ENCODE measurements around the gene CKMT1A.

CKMT1A gene

GRCh38 chr15:43748376-43748775 is 54.7 kb downstream of the CKMT1A start:
- no peak overlapping the region for H3K9ac ChIP-seq (ENCODE audit: low read length in 5 of 5)
- H3K27ac ChIP-seq (ENCODE audit: low read depth, low read length) = no peak overlapping the region
- no peaks in the 10 kb centered on the region for H3K9me3 ChIP-seq (ENCODE audit: control insufficient read depth in 5 of 5, low read length in 5 of 5)
- peaks cover 0 to 40% (median 34%) of the 10 kb centered on the region in 5 donors for H3K4me1 ChIP-seq (ENCODE audit: control insufficient read depth in 5 of 5, insufficient read depth in 5 of 5, low read length in 5 of 5)
- H3K27me3 ChIP-seq (ENCODE audit: control insufficient read depth in 5 of 5, insufficient read depth in 4 of 5, low read length in 5 of 5) = no peaks in the 10 kb centered on the region
- H3K4me3 ChIP-seq (ENCODE audit: low read depth in 1 of 5, low read length in 5 of 5) = no peak overlapping the region
- H3K36me3 ChIP-seq (ENCODE audit: control insufficient read depth in 5 of 5, insufficient read depth in 5 of 5, low read length in 5 of 5) = peaks cover 0 to 10% (median 1%) of the 10 kb centered on the region in 5 donors
